Measurements from ENCODE around the gene QSOX2. TPM values are rescaled to one million over a fixed set of nuclear protein-coding genes. Genes with fewer than 3 reads are reported as not detected.

QSOX2 gene
- total RNA-seq, 1 donor: 7.1 TPM

- H3K4me3 ChIP-seq (ENCODE audit: low read depth, low read length): no peak overlapping the region
- no peak for DNase-seq (ENCODE audit: low read depth)
- no peak for TF ChIP-seq CTCF (IDR thresholded peaks at IDR 0.05; ENCODE audit: insufficient read depth, low read length)
These were observed 14.8 kb downstream of the QSOX2 start for GRCh38 chr9:136230773-136231172.

- H3K4me3 ChIP-seq (ENCODE audit: low read depth, low read length): no peak overlapping the region
- DNase-seq (ENCODE audit: low read depth): no peak
- no peak for TF ChIP-seq CTCF (IDR thresholded peaks at IDR 0.05; ENCODE audit: insufficient read depth, low read length)
These were observed 15.2 kb downstream of the QSOX2 start for GRCh38 chr9:136230365-136230764.

- no peak for TF ChIP-seq CTCF (IDR thresholded peaks at IDR 0.05; ENCODE audit: insufficient read depth, low read length)
- H3K4me3 ChIP-seq (ENCODE audit: low read depth, low read length): no peak overlapping the region
- peak; percentile 35 for DNase-seq (ENCODE audit: low read depth)
These were observed 16.2 kb downstream of the QSOX2 start for GRCh38 chr9:136229096-136230065.

GRCh38 chr9:136228107-136228875 lies 17.3 kb downstream of the QSOX2 start:
- no peak overlapping the region for H3K4me3 ChIP-seq (ENCODE audit: low read depth, low read length)
- TF ChIP-seq CTCF (IDR thresholded peaks at IDR 0.05; ENCODE audit: insufficient read depth, low read length): no peak
- DNase-seq (ENCODE audit: low read depth): peak; percentile 54

- no peak for TF ChIP-seq CTCF (IDR thresholded peaks at IDR 0.05; ENCODE audit: insufficient read depth, low read length)
- DNase-seq (ENCODE audit: low read depth): no peak
- no peak overlapping the region for H3K4me3 ChIP-seq (ENCODE audit: low read depth, low read length)
These were observed 18.8 kb downstream of the QSOX2 start for GRCh38 chr9:136226680-136227407.
